A549 (cell line): ENCODE measurements around the gene RNF227. TPM values are rescaled to one million over a fixed set of nuclear protein-coding genes. Genes with fewer than 3 reads are reported as not detected.

Experiments used
- ATAC-seq, 2 experiments: fragments of 200-7000 bp in 1 of 2; fragments of >200 bp in 1 of 2; cut with Nextera tagmentation in 1 of 2; cut with Tn5 transposase in 1 of 2; 3 replicates each; pipeline versions ENCODE4 v1.8.0 to v1.9.1; 2018 to 2020; ENCODE audit warnings: mild to moderate bottlenecking in 1 of 2, moderate library complexity in 1 of 2
- CTCF ChIA-PET: fragments of 300-600 bp; sonication (Branson Sonifier 250); formaldehyde crosslinking; extraction: SDS; loops from one replicate; lab custom pipeline; 2021; ENCODE audit warnings: antibody characterized with exemption, inconsistent platforms; lab: Yijun Ruan, JAX
- POLR2A ChIA-PET: fragments of 350-600 bp; formaldehyde crosslinking; extraction: SDS; loops from one replicate; lab custom pipeline; 2021; ENCODE audit warnings: antibody characterized with exemption, inconsistent platforms; lab: Yijun Ruan, JAX
- DNase-seq, 2 experiments: peaks; one replicate each; pipeline versions ENCODE4 v3.0.0 to v3.0.0-alpha.2; 2011 to 2016; ENCODE audit warnings: low read depth in 1 of 2, low spot score in 1 of 2
- FAIRE-seq: peaks from 2 replicates; lab custom pipeline; 2011; peaks lifted over from hg19 to GRCh38; lab: Jason Lieb, UNC
- H3K27ac ChIP-seq, 2 experiments: fragments of >200 bp; sonication (Bioruptor Twin); formaldehyde crosslinking; 3 replicates each; pipeline ENCODE4 v1.5.1; 2016 to 2017
- H3K4me1 ChIP-seq: fragments of >200 bp; sonication (Bioruptor Twin); formaldehyde crosslinking; 3 replicates; pipeline ENCODE4 v1.6.1; 2016
- H3K4me2 ChIP-seq: fragments of >200 bp; sonication (Bioruptor Twin); formaldehyde crosslinking; 3 replicates; pipeline ENCODE4 v1.6.1; 2016
- H3K4me3 ChIP-seq: fragments of >200 bp; sonication (Bioruptor Twin); formaldehyde crosslinking; 3 replicates; pipeline ENCODE4 v1.5.1; 2016
- H3K9me3 ChIP-seq: fragments of >200 bp; sonication (Bioruptor Twin); formaldehyde crosslinking; 3 replicates; pipeline ENCODE4 v1.6.1; 2016
- CEBPB ChIP-seq, 2 experiments: fragments of >200 bp in 1 of 2; sonication (Bioruptor Twin) in 1 of 2; formaldehyde crosslinking in 1 of 2; IDR thresholded peaks; 2 replicates each; pipeline ENCODE4 v1.6.1; 2012 to 2016
- CHD2 ChIP-seq: fragments of 150-350 bp; IDR thresholded peaks from 2 replicates; pipeline ENCODE4 v1.6.1; 2014; ENCODE audit warnings: low read length; ENCODE audit not compliant: partially characterized antibody
- EHF ChIP-seq: fragments of 250-450 bp; sonication (Bioruptor Pico); IDR thresholded peaks from 2 replicates; pipeline ENCODE4 v1.5.0; 2020; ENCODE audit warnings: mild to moderate bottlenecking
- FOSB ChIP-seq: fragments of 250-450 bp; sonication (Bioruptor Pico); IDR thresholded peaks from 2 replicates; pipeline ENCODE4 v1.5.0; 2020; ENCODE audit warnings: mild to moderate bottlenecking, moderate library complexity
- GATA3 ChIP-seq: IDR thresholded peaks from 2 replicates; pipeline ENCODE4 v1.6.1; 2012; ENCODE audit warnings: borderline replicate concordance
- HOXB13 ChIP-seq: fragments of 250-450 bp; sonication (Bioruptor Pico); IDR thresholded peaks from 2 replicates; pipeline ENCODE4 v1.5.0; 2020; ENCODE audit warnings: low read depth, mild to moderate bottlenecking, moderate library complexity
- JUN ChIP-seq, 2 experiments: fragments of >200 bp; sonication (Bioruptor Twin); formaldehyde crosslinking; IDR thresholded peaks; 2 replicates in 1 of 2; 3 replicates in 1 of 2; pipeline ENCODE4 v1.6.1; 2016 to 2017
- KDM5A ChIP-seq: fragments of 200-600 bp; sonication (generic); IDR thresholded peaks from 2 replicates; pipeline ENCODE4 v1.6.1; 2016; ENCODE audit warnings: antibody characterized with exemption, mild to moderate bottlenecking
- MAZ ChIP-seq: fragments of 150-350 bp; IDR thresholded peaks from 2 replicates; pipeline ENCODE4 v1.6.1; 2014; ENCODE audit warnings: antibody characterized with exemption, low read depth, low read length, borderline replicate concordance
- NFE2L2 ChIP-seq: fragments of 150-350 bp; conservative IDR thresholded peaks from 2 replicates; pipeline ENCODE4 v1.6.1; 2014; ENCODE audit warnings: low read length
- POLR2AphosphoS2 ChIP-seq: conservative IDR thresholded peaks from 2 replicates; pipeline ENCODE4 v1.6.1; 2012; ENCODE audit warnings: low read length, improper control_type of control experiment, inconsistent platforms
- RARB ChIP-seq: fragments of 250-450 bp; sonication (Bioruptor Pico); IDR thresholded peaks from 2 replicates; pipeline ENCODE4 v1.8.0; 2021; ENCODE audit warnings: mild to moderate bottlenecking, moderate library complexity
- RCOR1 ChIP-seq: fragments of 150-350 bp; IDR thresholded peaks from 2 replicates; pipeline ENCODE4 v1.6.1; 2014; ENCODE audit warnings: antibody characterized with exemption, low read length, low read depth
- RNF2 ChIP-seq: fragments of 200-600 bp; sonication (generic); IDR thresholded peaks from 2 replicates; pipeline ENCODE4 v1.6.1; 2016; ENCODE audit warnings: low read depth, mild to moderate bottlenecking, antibody characterized with exemption, moderate library complexity, borderline replicate concordance
- SREBF2 ChIP-seq: fragments of 450-650 bp; IDR thresholded peaks from 2 replicates; pipeline ENCODE4 v1.6.1; 2014; ENCODE audit warnings: mild to moderate bottlenecking, moderate library complexity
- ZFP36 ChIP-seq: fragments of 450-650 bp; IDR thresholded peaks from 2 replicates; pipeline ENCODE4 v1.6.1; 2014; ENCODE audit warnings: borderline replicate concordance; ENCODE audit not compliant: partially characterized antibody
- ZNF302 ChIP-seq: fragments of 250-450 bp; sonication (Bioruptor Pico); IDR thresholded peaks from 2 replicates; pipeline ENCODE4 v1.9.0; 2021; ENCODE audit warnings: inconsistent platforms, mild to moderate bottlenecking, moderate library complexity
- WGBS: methylation state at CpG from one replicate; pipeline ENCODE4 v1.1.6; 2017; ENCODE audit errors: missing lambda C conversion rate; 5-methylcytosine and 5-hydroxymethylcytosine counted together
- polyA plus RNA-seq, 4 experiments: library from polyadenylated mRNA; depleted of rRNA in 3 of 4; stranded (reverse); fragments of >200 nt; fragmentation: RNase III in 1 of 4; extraction: RNeasy Plus Mini Kit Qiagen cat#74134 plus additional on column Dnase treatment in 1 of 4; gene quantifications; 2 replicates in 3 of 4; 3 replicates in 1 of 4; pipeline ENCODE4 v1.2.3, GENCODE V29; 2011 to 2017
- TF ChIP-seq, protein P1 (sequence below): fragments of 200-600 bp; sonication (generic); IDR thresholded peaks from 2 replicates; pipeline ENCODE4 v1.6.1; 2016; ENCODE audit warnings: antibody characterized with exemption, mild to moderate bottlenecking, moderate library complexity
- TF ChIP-seq, protein P2 (sequence below): IDR thresholded peaks from 2 replicates; pipeline ENCODE4 v1.6.1; 2012; ENCODE audit warnings: low read depth, borderline replicate concordance
- TF ChIP-seq, protein P3 (sequence below): fragments of 150-350 bp; IDR thresholded peaks from 2 replicates; pipeline ENCODE4 v1.6.1; 2014; ENCODE audit warnings: low read depth, mild to moderate bottlenecking, low read length
- TF ChIP-seq, protein P4 (sequence below): IDR thresholded peaks from 2 replicates; pipeline ENCODE4 v1.6.1; 2012
- TF ChIP-seq, protein P5 (sequence below): fragments of >200 bp; sonication (Bioruptor Twin); formaldehyde crosslinking; IDR thresholded peaks from 3 replicates; pipeline ENCODE4 v1.6.1; 2016

RNF227 gene
- polyA plus RNA-seq, 2 of the 4 experiments (the other 2 are of a cell fraction): 2.1 to 4.1 TPM

DNA sequence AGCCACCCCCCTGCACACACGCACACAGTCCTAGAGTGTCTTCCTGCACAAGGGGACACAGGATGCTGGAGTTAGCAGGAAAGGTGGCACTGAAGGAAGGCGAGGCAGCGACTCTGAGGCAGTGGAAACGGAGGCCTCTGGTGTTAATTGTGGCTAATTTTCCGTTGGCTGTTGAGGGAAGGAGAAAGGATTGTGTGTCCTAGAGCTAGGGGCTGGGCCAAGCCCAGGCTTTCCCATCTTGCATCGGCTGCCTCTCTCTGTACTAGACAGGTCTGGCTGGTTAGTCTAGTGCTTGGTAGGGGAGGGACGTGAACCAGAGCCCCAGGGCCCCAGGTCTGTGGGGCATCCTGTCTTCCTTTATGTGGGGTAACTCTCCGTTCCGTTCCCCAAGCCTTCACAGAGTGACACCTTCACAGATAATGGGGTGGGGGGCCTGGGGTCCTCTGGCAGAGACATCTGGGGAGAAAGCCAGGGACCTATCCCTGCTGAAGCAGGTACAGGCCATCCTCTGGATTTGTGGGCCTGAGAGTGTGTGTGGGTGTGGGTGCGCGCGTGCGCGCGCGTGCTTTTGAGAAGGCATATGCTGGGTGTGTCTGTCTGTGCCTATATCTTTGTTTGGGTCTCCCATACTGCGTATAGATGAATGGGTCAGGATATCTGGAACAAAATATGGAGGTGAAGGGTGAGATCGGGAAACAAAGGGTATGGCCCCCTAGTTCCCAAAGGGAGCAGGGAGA is 27.7 kb downstream of the RNF227 start, which contains the start of gene CHD3:
Gene CHD3 (plus strand): TSS at position 606 of the 737 bp plus-strand sequence. CDS start 212 bp downstream, outside the sequence.
- peaks cover 28% of the 10 kb centered on the region for H3K4me1 ChIP-seq
- H3K4me3 ChIP-seq: peak within 1 kb of the TSS; percentile 49
- ChIA-PET POLR2A (interaction anchor here (1.0 kb wide), 1 partner anchor 31 kb away, joined by 5 read pairs; the partner anchor contains the start of gene NAA38), CTCF (interaction anchor here (0.7 to 2.3 kb wide), 17 partner anchors 8 to 172 kb away, joined by 3 to 19 read pairs (median 3); partner anchors contain the start of gene RNF227)
- DNase-seq (no peak), ATAC-seq (peak; percentile 12 to 19; a peak in 4 of 6 replicates), FAIRE-seq (peak; percentile 18)
- 59% methylated on average over 18 of the region's 18 CpGs for WGBS
- H3K9me3 ChIP-seq: no peaks in the 10 kb centered on the region
- TF ChIP-seq, protein P1, sequence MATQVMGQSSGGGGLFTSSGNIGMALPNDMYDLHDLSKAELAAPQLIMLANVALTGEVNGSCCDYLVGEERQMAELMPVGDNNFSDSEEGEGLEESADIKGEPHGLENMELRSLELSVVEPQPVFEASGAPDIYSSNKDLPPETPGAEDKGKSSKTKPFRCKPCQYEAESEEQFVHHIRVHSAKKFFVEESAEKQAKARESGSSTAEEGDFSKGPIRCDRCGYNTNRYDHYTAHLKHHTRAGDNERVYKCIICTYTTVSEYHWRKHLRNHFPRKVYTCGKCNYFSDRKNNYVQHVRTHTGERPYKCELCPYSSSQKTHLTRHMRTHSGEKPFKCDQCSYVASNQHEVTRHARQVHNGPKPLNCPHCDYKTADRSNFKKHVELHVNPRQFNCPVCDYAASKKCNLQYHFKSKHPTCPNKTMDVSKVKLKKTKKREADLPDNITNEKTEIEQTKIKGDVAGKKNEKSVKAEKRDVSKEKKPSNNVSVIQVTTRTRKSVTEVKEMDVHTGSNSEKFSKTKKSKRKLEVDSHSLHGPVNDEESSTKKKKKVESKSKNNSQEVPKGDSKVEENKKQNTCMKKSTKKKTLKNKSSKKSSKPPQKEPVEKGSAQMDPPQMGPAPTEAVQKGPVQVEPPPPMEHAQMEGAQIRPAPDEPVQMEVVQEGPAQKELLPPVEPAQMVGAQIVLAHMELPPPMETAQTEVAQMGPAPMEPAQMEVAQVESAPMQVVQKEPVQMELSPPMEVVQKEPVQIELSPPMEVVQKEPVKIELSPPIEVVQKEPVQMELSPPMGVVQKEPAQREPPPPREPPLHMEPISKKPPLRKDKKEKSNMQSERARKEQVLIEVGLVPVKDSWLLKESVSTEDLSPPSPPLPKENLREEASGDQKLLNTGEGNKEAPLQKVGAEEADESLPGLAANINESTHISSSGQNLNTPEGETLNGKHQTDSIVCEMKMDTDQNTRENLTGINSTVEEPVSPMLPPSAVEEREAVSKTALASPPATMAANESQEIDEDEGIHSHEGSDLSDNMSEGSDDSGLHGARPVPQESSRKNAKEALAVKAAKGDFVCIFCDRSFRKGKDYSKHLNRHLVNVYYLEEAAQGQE: no peak
- no peak for TF ChIP-seq RNF2
- TF ChIP-seq EHF (CRISPR knock-in tag): no peak
- TF ChIP-seq ZFP36: no peak
- no peak for TF ChIP-seq HOXB13 (CRISPR knock-in tag)
- no peak for TF ChIP-seq ZNF302 (CRISPR knock-in tag)
- TF ChIP-seq NFE2L2: no peak
- TF ChIP-seq KDM5A: no peak
- TF ChIP-seq FOSB: no peak
- TF ChIP-seq, protein P2, sequence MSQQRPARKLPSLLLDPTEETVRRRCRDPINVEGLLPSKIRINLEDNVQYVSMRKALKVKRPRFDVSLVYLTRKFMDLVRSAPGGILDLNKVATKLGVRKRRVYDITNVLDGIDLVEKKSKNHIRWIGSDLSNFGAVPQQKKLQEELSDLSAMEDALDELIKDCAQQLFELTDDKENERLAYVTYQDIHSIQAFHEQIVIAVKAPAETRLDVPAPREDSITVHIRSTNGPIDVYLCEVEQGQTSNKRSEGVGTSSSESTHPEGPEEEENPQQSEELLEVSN: no peak
- TF ChIP-seq JUN (IDR thresholded peaks at IDR 0.05): no peak
- no peak for TF ChIP-seq MAZ
- TF ChIP-seq, protein P3, sequence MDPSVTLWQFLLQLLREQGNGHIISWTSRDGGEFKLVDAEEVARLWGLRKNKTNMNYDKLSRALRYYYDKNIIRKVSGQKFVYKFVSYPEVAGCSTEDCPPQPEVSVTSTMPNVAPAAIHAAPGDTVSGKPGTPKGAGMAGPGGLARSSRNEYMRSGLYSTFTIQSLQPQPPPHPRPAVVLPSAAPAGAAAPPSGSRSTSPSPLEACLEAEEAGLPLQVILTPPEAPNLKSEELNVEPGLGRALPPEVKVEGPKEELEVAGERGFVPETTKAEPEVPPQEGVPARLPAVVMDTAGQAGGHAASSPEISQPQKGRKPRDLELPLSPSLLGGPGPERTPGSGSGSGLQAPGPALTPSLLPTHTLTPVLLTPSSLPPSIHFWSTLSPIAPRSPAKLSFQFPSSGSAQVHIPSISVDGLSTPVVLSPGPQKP: no peak
- peak within 1 kb of the TSS; percentile 92 for H3K4me2 ChIP-seq
- H3K27ac ChIP-seq: peak within 1 kb of the TSS; percentile 98

DNA sequence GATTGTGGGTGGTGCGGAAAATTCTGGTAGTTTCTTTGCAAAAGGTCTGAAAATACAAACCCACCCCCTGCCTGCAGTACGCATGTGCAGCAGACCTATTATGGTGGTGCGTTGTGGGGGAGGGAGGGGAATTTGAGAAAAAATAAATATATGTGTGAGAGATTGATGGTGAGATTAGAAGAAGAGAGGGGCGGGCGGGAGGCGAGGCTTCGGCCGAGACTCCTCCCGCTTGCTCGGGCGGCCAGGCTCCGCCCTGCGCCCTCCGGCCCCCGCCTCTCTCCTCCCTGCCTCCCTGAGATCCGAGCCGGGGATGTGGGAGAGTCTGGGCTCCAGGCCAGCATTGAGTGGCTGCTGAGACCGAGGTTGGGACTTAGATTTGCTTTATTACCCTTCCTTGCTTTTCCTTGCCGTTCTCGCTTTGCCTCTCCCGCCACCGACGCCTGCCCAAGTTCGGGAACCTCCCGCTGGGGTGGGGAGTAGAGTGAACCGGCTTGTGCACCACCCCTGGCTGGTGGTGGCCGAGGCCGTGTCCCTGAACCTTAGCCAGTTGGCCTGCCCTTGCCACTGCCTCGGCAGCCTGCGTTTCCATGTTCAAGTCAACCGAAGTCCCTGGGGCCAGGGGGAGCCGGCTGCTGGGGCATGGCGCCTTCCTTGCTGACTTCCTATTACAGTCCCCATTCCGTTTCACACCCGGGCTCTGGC is 28.5 kb downstream of the RNF227 start:
- Histone ChIP-seq H3K4me3 (peak overlapping the region; percentile 70), H3K4me2 (peak overlapping the region; percentile 92), H3K27ac (peak overlapping the region; percentile 98), H3K9me3 (no peaks in the 10 kb centered on the region), H3K4me1 (peaks cover 35% of the 10 kb centered on the region)
- FAIRE-seq (peak; percentile 97), DNase-seq (peak; percentile 96 to 98), ATAC-seq (peak; percentile 70 to 89)
- ChIA-PET POLR2A (no interaction called here), CTCF (interaction anchor here (1.9 to 2.2 kb wide), 3 partner anchors 15 to 26 kb away, joined by 6 to 9 read pairs (median 9); no protein-coding TSS in a partner anchor)
- WGBS: under 1% methylated on average over 33 of the region's 35 CpGs
- TF ChIP-seq HOXB13 (CRISPR knock-in tag) (no peak), CEBPB (IDR thresholded peaks at IDR 0.05) (peak in 1 of 2 experiments; percentile 3; a peak in 1 of 4 replicates), RCOR1 (no peak), ZNF302 (CRISPR knock-in tag) (no peak), RNF2 (no peak), CHD2 (no peak), RARB (no peak), SREBF2 (no peak), POLR2AphosphoS2 (no peak), GATA3 (peak; percentile 96)
- TF ChIP-seq, protein P4, sequence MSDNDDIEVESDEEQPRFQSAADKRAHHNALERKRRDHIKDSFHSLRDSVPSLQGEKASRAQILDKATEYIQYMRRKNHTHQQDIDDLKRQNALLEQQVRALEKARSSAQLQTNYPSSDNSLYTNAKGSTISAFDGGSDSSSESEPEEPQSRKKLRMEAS: peak; percentile 63
- TF ChIP-seq, protein P5, sequence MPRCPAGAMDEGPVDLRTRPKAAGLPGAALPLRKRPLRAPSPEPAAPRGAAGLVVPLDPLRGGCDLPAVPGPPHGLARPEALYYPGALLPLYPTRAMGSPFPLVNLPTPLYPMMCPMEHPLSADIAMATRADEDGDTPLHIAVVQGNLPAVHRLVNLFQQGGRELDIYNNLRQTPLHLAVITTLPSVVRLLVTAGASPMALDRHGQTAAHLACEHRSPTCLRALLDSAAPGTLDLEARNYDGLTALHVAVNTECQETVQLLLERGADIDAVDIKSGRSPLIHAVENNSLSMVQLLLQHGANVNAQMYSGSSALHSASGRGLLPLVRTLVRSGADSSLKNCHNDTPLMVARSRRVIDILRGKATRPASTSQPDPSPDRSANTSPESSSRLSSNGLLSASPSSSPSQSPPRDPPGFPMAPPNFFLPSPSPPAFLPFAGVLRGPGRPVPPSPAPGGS: peak; percentile 9; the same call in 1 of the 3 replicates
- TF ChIP-seq, protein P2: peak; percentile 42; the same call in 1 of the 2 replicates
